Measurements from ENCODE around the gene KRTAP9-7. TPM values are rescaled to one million over a fixed set of nuclear protein-coding genes. Genes with fewer than 3 reads are reported as not detected.

The KRTAP9-7 gene
- total and polyA plus RNA-seq, 10 of the 15 experiments (the other 5 are each of a cell fraction or from before 2014, with no cell fraction given) = not detected

DNA sequence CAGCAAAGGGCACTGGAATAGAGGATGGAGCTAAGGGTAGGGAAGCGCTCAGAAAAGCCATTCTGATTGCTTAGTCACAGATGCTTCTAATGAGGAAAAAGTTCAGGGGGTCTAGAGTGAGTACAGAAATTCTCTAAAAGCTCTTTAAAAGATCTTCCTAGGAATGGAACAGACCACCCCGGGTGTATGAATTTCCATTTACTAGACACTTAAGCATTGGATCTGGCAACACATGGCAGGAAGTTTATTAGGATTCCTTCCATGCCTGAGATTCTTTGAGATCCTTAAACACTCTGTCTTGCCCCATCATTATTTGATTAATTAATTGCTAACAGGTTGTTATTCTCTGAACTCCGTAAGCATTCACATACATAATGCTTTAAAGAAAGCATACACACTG is 8.5 kb downstream of the KRTAP9-7 start:
- no peak overlapping the region for H3K9ac ChIP-seq (ENCODE audit: control insufficient read depth, insufficient read depth, low read length)
- ATAC-seq = no peak
- CTCF ChIA-PET = no interaction called here
- 0% methylated on average over 3 of the region's 3 CpGs for WGBS (ENCODE audit: insufficient coverage, insufficient replicate concordance, low lambda C conversion rate, missing lambda C conversion rate)
- no peaks in the 10 kb centered on the region for H3K79me2 ChIP-seq (ENCODE audit: control insufficient read depth, insufficient read depth, low read length)
- H3K9me3 ChIP-seq (replicated peaks; ENCODE audit: control insufficient read depth, insufficient read depth, low read length) = no peaks in the 10 kb centered on the region
- H4K20me1 ChIP-seq (ENCODE audit: control insufficient read depth, insufficient read depth) = no peaks in the 10 kb centered on the region
- no peak for FAIRE-seq
- BruUV-seq (replicated peaks) = no TSS peak
- no peaks in the 10 kb centered on the region for H3K27me3 ChIP-seq (replicated peaks in 1 of 2; ENCODE audit: control insufficient read depth in 2 of 2, insufficient read depth in 2 of 2, low read length in 1 of 2)
- H2AFZ ChIP-seq (ENCODE audit: control insufficient read depth, low read depth, low read length) = no peak overlapping the region
- TF ChIP-seq, protein P1, sequence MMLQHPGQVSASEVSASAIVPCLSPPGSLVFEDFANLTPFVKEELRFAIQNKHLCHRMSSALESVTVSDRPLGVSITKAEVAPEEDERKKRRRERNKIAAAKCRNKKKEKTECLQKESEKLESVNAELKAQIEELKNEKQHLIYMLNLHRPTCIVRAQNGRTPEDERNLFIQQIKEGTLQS (IDR thresholded peaks at IDR 0.05; ENCODE audit: borderline replicate concordance, extremely low read depth, low read depth, low read length) = no peak
- TF ChIP-seq MYC (IDR thresholded peaks at IDR 0.05; ENCODE audit: insufficient read depth, insufficient read length, insufficient replicate concordance, low read length, severe bottlenecking) = no peak
- TF ChIP-seq EZH2 (IDR thresholded peaks at IDR 0.05; ENCODE audit: borderline replicate concordance, control insufficient read depth, low read depth, low read length) = no peak
- no peak for TF ChIP-seq RFX5 (IDR thresholded peaks at IDR 0.05; ENCODE audit: low read depth, low read length)
- no peak for TF ChIP-seq SP1 (IDR thresholded peaks at IDR 0.05; ENCODE audit: low read depth, low read length)
- TF ChIP-seq RBBP5 (conservative IDR thresholded peaks at IDR 0.05) = no peak
- TF ChIP-seq, protein P2, sequence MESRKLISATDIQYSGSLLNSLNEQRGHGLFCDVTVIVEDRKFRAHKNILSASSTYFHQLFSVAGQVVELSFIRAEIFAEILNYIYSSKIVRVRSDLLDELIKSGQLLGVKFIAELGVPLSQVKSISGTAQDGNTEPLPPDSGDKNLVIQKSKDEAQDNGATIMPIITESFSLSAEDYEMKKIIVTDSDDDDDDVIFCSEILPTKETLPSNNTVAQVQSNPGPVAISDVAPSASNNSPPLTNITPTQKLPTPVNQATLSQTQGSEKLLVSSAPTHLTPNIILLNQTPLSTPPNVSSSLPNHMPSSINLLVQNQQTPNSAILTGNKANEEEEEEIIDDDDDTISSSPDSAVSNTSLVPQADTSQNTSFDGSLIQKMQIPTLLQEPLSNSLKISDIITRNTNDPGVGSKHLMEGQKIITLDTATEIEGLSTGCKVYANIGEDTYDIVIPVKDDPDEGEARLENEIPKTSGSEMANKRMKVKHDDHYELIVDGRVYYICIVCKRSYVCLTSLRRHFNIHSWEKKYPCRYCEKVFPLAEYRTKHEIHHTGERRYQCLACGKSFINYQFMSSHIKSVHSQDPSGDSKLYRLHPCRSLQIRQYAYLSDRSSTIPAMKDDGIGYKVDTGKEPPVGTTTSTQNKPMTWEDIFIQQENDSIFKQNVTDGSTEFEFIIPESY (IDR thresholded peaks at IDR 0.05) = no peak
- no peak for TF ChIP-seq RB1 (IDR thresholded peaks at IDR 0.05; ENCODE audit: borderline replicate concordance)
- TF ChIP-seq CEBPB (IDR thresholded peaks at IDR 0.05; ENCODE audit: borderline replicate concordance in 1 of 2, low read depth in 2 of 2, low read length in 2 of 2) = no peak
- no peak for TF ChIP-seq NFXL1 (IDR thresholded peaks at IDR 0.05; ENCODE audit: borderline replicate concordance)
- no peak for TF ChIP-seq HCFC1 (IDR thresholded peaks at IDR 0.05; ENCODE audit: low read length)
- TF ChIP-seq POLR2AphosphoS5 (IDR thresholded peaks at IDR 0.05; ENCODE audit: low read length) = no peak
- no peak for TF ChIP-seq RAD21 (IDR thresholded peaks at IDR 0.05; ENCODE audit: insufficient read depth, low read depth, low read length)
- TF ChIP-seq, protein P3, sequence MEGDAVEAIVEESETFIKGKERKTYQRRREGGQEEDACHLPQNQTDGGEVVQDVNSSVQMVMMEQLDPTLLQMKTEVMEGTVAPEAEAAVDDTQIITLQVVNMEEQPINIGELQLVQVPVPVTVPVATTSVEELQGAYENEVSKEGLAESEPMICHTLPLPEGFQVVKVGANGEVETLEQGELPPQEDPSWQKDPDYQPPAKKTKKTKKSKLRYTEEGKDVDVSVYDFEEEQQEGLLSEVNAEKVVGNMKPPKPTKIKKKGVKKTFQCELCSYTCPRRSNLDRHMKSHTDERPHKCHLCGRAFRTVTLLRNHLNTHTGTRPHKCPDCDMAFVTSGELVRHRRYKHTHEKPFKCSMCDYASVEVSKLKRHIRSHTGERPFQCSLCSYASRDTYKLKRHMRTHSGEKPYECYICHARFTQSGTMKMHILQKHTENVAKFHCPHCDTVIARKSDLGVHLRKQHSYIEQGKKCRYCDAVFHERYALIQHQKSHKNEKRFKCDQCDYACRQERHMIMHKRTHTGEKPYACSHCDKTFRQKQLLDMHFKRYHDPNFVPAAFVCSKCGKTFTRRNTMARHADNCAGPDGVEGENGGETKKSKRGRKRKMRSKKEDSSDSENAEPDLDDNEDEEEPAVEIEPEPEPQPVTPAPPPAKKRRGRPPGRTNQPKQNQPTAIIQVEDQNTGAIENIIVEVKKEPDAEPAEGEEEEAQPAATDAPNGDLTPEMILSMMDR (IDR thresholded peaks at IDR 0.05 in 2 of 3, conservative IDR thresholded peaks at IDR 0.05 in 1 of 3; ENCODE audit: control insufficient read depth in 2 of 3, extremely low read depth in 1 of 3, insufficient read depth in 1 of 3, low read depth in 3 of 3, low read length in 3 of 3) = no peak
- no peak for TF ChIP-seq RAD51 (IDR thresholded peaks at IDR 0.05)
- POLR2A ChIA-PET = interaction anchor here (0.8 kb wide), 1 partner anchor 44 kb away, joined by 3 read pairs; no protein-coding TSS in a partner anchor
- SMC1A ChIA-PET (ENCODE audit: uncharacterized antibody, unreplicated experiment) = no interaction called here
- intact Hi-C loops (cut with micrococcal nuclease; ENCODE audit: unreplicated experiment) = no loop called here
- H3K4me2 ChIP-seq (ENCODE audit: control insufficient read depth, insufficient read depth) = no peak overlapping the region
- RAD21 ChIA-PET (ENCODE audit: unreplicated experiment) = no interaction called here
- no peak overlapping the region for H3K27ac ChIP-seq (ENCODE audit: control insufficient read depth, insufficient read depth)
- no peaks in the 10 kb centered on the region for H3K36me3 ChIP-seq (ENCODE audit: control insufficient read depth in 2 of 2, insufficient read depth in 2 of 2, low read length in 1 of 2)
- no peaks in the 10 kb centered on the region for H3K4me1 ChIP-seq (ENCODE audit: control insufficient read depth, insufficient read depth, low read length)
- H3K4me3 ChIP-seq = no peak overlapping the region
- DNase-seq (ENCODE audit: low read depth, low spot score) = no peak
- in situ Hi-C loops (cut with MboI) = no loop called here

Data from GM12878 (cell line).